SK-N-SH (cell line): ENCODE results near the gene MRPL19.

Source experiments
- POLR2AphosphoS5 ChIP-seq: IDR thresholded peaks from 2 replicates; pipeline ENCODE4 v1.6.1; 2012; ENCODE audit warnings: low read depth, low read length
- TAF1 ChIP-seq: IDR thresholded peaks from 2 replicates; pipeline ENCODE4 v1.6.1; 2012; ENCODE audit warnings: low read depth, mild to moderate bottlenecking, low read length, moderate library complexity, borderline replicate concordance

DNA sequence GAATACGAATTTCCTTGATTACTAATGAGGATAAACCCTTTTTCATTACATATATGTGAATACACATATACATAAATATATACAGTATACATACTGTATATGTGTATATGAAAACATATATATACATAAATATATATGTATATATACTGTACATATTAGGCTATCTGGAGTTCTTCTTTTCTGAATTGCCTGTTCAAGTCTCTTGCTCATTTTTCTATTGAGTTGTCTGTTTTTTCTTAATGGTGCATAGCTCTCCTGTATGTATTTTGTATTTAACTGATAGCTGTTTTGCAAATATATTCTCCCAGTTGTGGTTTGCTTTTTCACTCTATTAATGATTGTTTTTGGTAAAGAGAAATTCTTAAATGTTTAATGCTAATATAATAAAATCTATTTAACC lies 73.0 kb downstream of the MRPL19 start:
- TF ChIP-seq POLR2AphosphoS5: no peak
- TF ChIP-seq TAF1: no peak
